HepG2 (cell line): ENCODE data around the gene RIPK3. TPM values are rescaled to one million over a fixed set of nuclear protein-coding genes. Genes with fewer than 3 reads are reported as not detected.

Source experiments
- ATAC-seq: fragments of 200-7000 bp; cut with Tn5 transposase; 3 replicates; pipeline ENCODE4 v1.9.1; 2020; ENCODE audit warnings: mild to moderate bottlenecking, moderate library complexity
- BruUV-seq: library from RNA; stranded (reverse); fragments of 400-500 nt; replicated peaks from 2 replicates; lab custom pipeline; 2021; lab: Mats Ljungman, UMichigan
- CTCF ChIA-PET: fragments of 300-600 bp; formaldehyde crosslinking; extraction: SDS; loops from one replicate; lab custom pipeline; 2021; ENCODE audit warnings: low total read pairs, inconsistent platforms, low intra/inter-chr PET ratio; lab: Yijun Ruan, JAX
- POLR2A ChIA-PET: fragments of 350-600 bp; sonication (Branson Sonifier 250); formaldehyde crosslinking; loops from one replicate; lab custom pipeline; 2020; ENCODE audit warnings: antibody characterized with exemption, inconsistent platforms; lab: Yijun Ruan, JAX
- DNase-seq: peaks from one replicate; pipeline ENCODE4 v3.0.0-alpha.2; 2015; ENCODE audit warnings: low spot score
- FAIRE-seq: peaks from 3 replicates; lab custom pipeline; 2011; peaks lifted over from hg19 to GRCh38; lab: Jason Lieb, UNC
- H2AFZ ChIP-seq: one replicate; pipeline ENCODE4 v1.6.1; 2011; ENCODE audit warnings: low read length, inconsistent platforms
- H3K27ac ChIP-seq: fragments of 300-600 bp; 3 replicates; pipeline ENCODE4 v1.8.0; 2011; ENCODE audit warnings: mixed run types, mild to moderate bottlenecking, mixed read lengths, low read length, inconsistent platforms; ENCODE audit not compliant: insufficient read depth; ENCODE audit errors: extremely low read length
- H3K27me3 ChIP-seq, 2 experiments: fragments of 200-600 bp in 1 of 2; 2 replicates in 1 of 2; 3 replicates in 1 of 2; pipeline versions ENCODE4 v1.6.0 to v1.8.0; 2011; ENCODE audit warnings: low read length in 2 of 2, mild to moderate bottlenecking in 2 of 2, moderate library complexity in 2 of 2, inconsistent platforms in 1 of 2; ENCODE audit not compliant: insufficient read depth in 2 of 2, control insufficient read depth in 1 of 2
- H3K36me3 ChIP-seq, 2 experiments: fragments of 200-600 bp in 1 of 2; replicated peaks in 1 of 2; 2 replicates in 1 of 2; 3 replicates in 1 of 2; pipeline versions ENCODE4 v1.5.1 to v1.8.0; 2011; ENCODE audit warnings: low read length in 2 of 2, inconsistent platforms in 1 of 2; ENCODE audit not compliant: insufficient read depth in 2 of 2, control insufficient read depth in 1 of 2
- H3K4me1 ChIP-seq: 2 replicates; pipeline ENCODE4 v1.5.1; 2012; ENCODE audit warnings: low read length, inconsistent platforms; ENCODE audit not compliant: insufficient read depth
- H3K4me2 ChIP-seq: 2 replicates; pipeline ENCODE4 v1.6.0; 2011; ENCODE audit warnings: low read depth, low read length, inconsistent platforms
- H3K4me3 ChIP-seq, 3 experiments: fragments of 200-600 bp in 1 of 3; sonication (generic), shearing (Covaris generic) in 1 of 3; replicated peaks in 1 of 3; 2 replicates each; pipeline ENCODE4 v1.5.1; 2011 to 2016; ENCODE audit warnings: low read length in 3 of 3, inconsistent platforms in 2 of 3, low read depth in 2 of 3, mild to moderate bottlenecking in 2 of 3, control low read depth in 1 of 3, mixed read lengths in 1 of 3; ENCODE audit not compliant: insufficient read depth in 1 of 3
- H3K79me2 ChIP-seq: one replicate; pipeline ENCODE4 v1.6.1; 2011; ENCODE audit warnings: low read length, inconsistent platforms; ENCODE audit not compliant: insufficient read depth
- H3K9ac ChIP-seq: 2 replicates; pipeline ENCODE4 v1.6.0; 2011; ENCODE audit warnings: mild to moderate bottlenecking, low read depth, low read length, inconsistent platforms; ENCODE audit not compliant: insufficient read depth
- H3K9me3 ChIP-seq: 2 replicates; pipeline ENCODE4 v1.5.1; 2012; ENCODE audit warnings: mild to moderate bottlenecking, low read length
- H4K20me1 ChIP-seq: 2 replicates; pipeline ENCODE4 v1.6.0; 2011; ENCODE audit warnings: inconsistent platforms, mild to moderate bottlenecking, low read length, moderate library complexity; ENCODE audit not compliant: insufficient read depth
- ARNT2 ChIP-seq: sonication (generic); formaldehyde crosslinking; IDR thresholded peaks from 2 replicates; pipeline ENCODE4 v1.8.0; 2022; ENCODE audit warnings: mild to moderate bottlenecking, low read depth, missing genetic modification reagents, moderate library complexity
- HCFC1 ChIP-seq: fragments of 150-350 bp; IDR thresholded peaks from 2 replicates; pipeline ENCODE4 v1.6.1; 2014; ENCODE audit warnings: low read depth, low read length
- NCOA2 ChIP-seq: sonication (generic); formaldehyde crosslinking; IDR thresholded peaks from 2 replicates; pipeline ENCODE4 v1.8.0; 2022; ENCODE audit warnings: inconsistent platforms
- ZNF20 ChIP-seq: sonication (generic); formaldehyde crosslinking; IDR thresholded peaks from 2 replicates; pipeline ENCODE4 v1.4.0; 2020; ENCODE audit warnings: mild to moderate bottlenecking, moderate library complexity, missing genetic modification reagents
- ZNF543 ChIP-seq: sonication (generic); formaldehyde crosslinking; IDR thresholded peaks from 2 replicates; pipeline ENCODE4 v1.4.0; 2020; ENCODE audit warnings: mild to moderate bottlenecking, missing genetic modification reagents
- WGBS: methylation state at CpG from one replicate; pipeline ENCODE4 v1.1.6; 2017; ENCODE audit warnings: low lambda C conversion rate; 5-methylcytosine and 5-hydroxymethylcytosine counted together
- in situ Hi-C: cut with HindIII; loops from 2 replicates; pipeline ENCODE4 v1.10.0; 2017; ENCODE audit warnings: low pct_unique_long_range_greater_than_20kb; ENCODE audit not compliant: extremely low pct_ligation_motif_present
- intact Hi-C: fragments of 100-400 bp; cut with micrococcal nuclease; formaldehyde crosslinking; loops from one replicate; pipeline ENCODE4 v1.10.0; 2022; ENCODE audit not compliant: unreplicated experiment
- polyA plus RNA-seq, 8 experiments: library from polyadenylated mRNA; depleted of rRNA in 3 of 8; stranded (reverse) in 7 of 8; unstranded in 1 of 8; fragments of >200 nt; fragmentation: Illumina TruSeq in 4 of 8; extraction: Trizol in 4 of 8; gene quantifications; 2 replicates each; pipeline versions ENCODE4 v1.2.1 to v1.2.3, GENCODE V29; 2011 to 2016; ENCODE audit warnings: low read depth in 4 of 8, missing spikeins in 1 of 8, mixed read lengths in 1 of 8; ENCODE audit not compliant: insufficient read depth in 1 of 8
- total RNA-seq, 5 experiments: library from RNA; depleted of rRNA; stranded (reverse); fragments of >200 nt; fragmentation: Illumina TruSeq; extraction: Trizol; gene quantifications; 2 replicates each; pipeline ENCODE4 v1.2.3, GENCODE V29; 2016; ENCODE audit warnings: low read depth in 1 of 5
- TF ChIP-seq, protein P1 (sequence below): sonication (generic); formaldehyde crosslinking; IDR thresholded peaks from 2 replicates; pipeline ENCODE4 v1.9.0; 2022; ENCODE audit warnings: missing genetic modification reagents, mild to moderate bottlenecking, borderline replicate concordance

Gene RIPK3
- total and polyA plus RNA-seq, 2 of the 13 experiments (the other 11 are each of a cell fraction or from before 2014, with no cell fraction given): not detected

DNA sequence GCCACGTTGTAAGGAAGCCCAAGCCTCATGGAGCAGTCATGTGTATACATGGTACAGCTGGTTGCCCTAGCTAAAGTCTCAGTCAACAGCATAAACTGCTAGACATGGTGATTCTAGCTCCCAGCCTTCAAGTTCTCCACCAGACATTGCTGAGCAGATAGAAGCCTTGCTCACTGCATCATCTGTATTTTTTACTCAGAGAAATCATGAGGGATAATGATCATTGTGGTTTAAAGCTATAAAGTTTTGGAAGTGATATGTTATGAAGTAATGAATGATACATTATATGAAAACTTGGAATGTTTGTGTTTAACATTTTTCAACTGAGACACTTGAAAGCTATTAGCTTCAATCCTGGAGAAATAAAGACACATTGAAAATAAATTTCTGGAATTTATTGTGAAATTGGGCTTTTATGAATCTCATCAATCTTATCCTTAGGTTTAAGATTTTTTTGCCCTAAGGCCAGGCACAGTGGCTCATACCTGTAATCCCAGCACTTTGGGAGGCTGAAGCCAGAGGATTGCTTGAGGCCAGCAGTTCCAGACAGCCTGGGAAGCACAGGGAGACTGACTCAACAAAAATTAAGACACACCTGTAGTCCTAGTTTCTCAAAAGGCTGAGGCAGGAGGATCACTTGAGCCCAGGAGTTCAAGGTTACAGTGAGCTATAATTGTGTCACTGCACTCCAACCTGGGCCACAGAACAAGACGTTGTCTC is 22.6 kb upstream of the RIPK3 start:
- intact Hi-C loops (no loop called here), in situ Hi-C loops (no loop called here)
- no peak overlapping the region for H3K27ac ChIP-seq
- peaks cover 22% of the 10 kb centered on the region for H3K4me1 ChIP-seq
- no peak for TF ChIP-seq ZNF543 (CRISPR knock-in tag)
- no peak for TF ChIP-seq ZNF20 (CRISPR knock-in tag)
- no peak for TF ChIP-seq ARNT2
- no peak for TF ChIP-seq NCOA2
- TF ChIP-seq, protein P1, sequence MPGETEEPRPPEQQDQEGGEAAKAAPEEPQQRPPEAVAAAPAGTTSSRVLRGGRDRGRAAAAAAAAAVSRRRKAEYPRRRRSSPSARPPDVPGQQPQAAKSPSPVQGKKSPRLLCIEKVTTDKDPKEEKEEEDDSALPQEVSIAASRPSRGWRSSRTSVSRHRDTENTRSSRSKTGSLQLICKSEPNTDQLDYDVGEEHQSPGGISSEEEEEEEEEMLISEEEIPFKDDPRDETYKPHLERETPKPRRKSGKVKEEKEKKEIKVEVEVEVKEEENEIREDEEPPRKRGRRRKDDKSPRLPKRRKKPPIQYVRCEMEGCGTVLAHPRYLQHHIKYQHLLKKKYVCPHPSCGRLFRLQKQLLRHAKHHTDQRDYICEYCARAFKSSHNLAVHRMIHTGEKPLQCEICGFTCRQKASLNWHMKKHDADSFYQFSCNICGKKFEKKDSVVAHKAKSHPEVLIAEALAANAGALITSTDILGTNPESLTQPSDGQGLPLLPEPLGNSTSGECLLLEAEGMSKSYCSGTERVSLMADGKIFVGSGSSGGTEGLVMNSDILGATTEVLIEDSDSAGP (CRISPR knock-in tag): no peak
- no peak for TF ChIP-seq HCFC1
- ChIA-PET CTCF (interaction anchor here (7.9 kb wide), 1 partner anchor 71 kb away, joined by 295 read pairs; the partner anchor contains the start of genes CBLN3 and KHNYN), POLR2A (interaction anchor here (2.5 to 3.1 kb wide), 3 partner anchors 67 to 80 kb away, joined by 7 to 14 read pairs (median 9); partner anchors contain the start of genes CBLN3 and KHNYN)
- no peak overlapping the region for H3K4me3 ChIP-seq
- H2AFZ ChIP-seq: no peak overlapping the region
- H3K4me2 ChIP-seq: no peak overlapping the region
- WGBS: 1% methylated on average over 2 of the region's 2 CpGs
- no peaks in the 10 kb centered on the region for H3K36me3 ChIP-seq
- DNase-seq (no peak), FAIRE-seq (no peak), ATAC-seq (no peak)
- peaks cover 4 to 15% of the 10 kb centered on the region in 2 experiments for H3K27me3 ChIP-seq
- no TSS peak for BruUV-seq
- no peak overlapping the region for H3K9ac ChIP-seq
- H4K20me1 ChIP-seq: no peaks in the 10 kb centered on the region
- no peaks in the 10 kb centered on the region for H3K79me2 ChIP-seq
- H3K9me3 ChIP-seq: no peaks in the 10 kb centered on the region
